HL-60 (cell line): Measurements from ENCODE around the gene TMEM37.

Experiments used
- DNase-seq, 2 experiments: peaks; one replicate each; pipeline ENCODE4 v3.0.0-alpha.2; 2010 to 2020; ENCODE audit warnings: low read depth in 1 of 2, low spot score in 1 of 2
- H3K27ac ChIP-seq: fragments of 250-450 bp; sonication (Bioruptor Pico); replicated peaks from 2 replicates; pipeline ENCODE4 v1.5.1; 2020; ENCODE audit warnings: mild to moderate bottlenecking, moderate library complexity
- H3K27me3 ChIP-seq: fragments of 250-450 bp; sonication (Bioruptor Pico); 2 replicates; pipeline ENCODE4 v1.5.1; 2021; ENCODE audit warnings: mild to moderate bottlenecking, moderate library complexity; ENCODE audit not compliant: insufficient read depth, poor library complexity, severe bottlenecking
- H3K4me3 ChIP-seq: replicated peaks from 2 replicates; pipeline ENCODE4 v1.5.1; 2011; ENCODE audit warnings: mild to moderate bottlenecking, control low read depth, low read length; ENCODE audit not compliant: insufficient read depth
- CTCF ChIP-seq: IDR thresholded peaks from one replicate; pipeline ENCODE4 v1.5.1; 2011; ENCODE audit warnings: low read length, control low read depth, inconsistent platforms; ENCODE audit not compliant: insufficient read depth
- GABPA ChIP-seq: IDR thresholded peaks from 2 replicates; pipeline ENCODE4 v1.6.1; 2012; ENCODE audit warnings: low read depth
- POLR2AphosphoS5 ChIP-seq: IDR thresholded peaks from 2 replicates; pipeline ENCODE4 v1.6.1; 2012; ENCODE audit warnings: low read depth
- REST ChIP-seq: IDR thresholded peaks from 2 replicates; pipeline ENCODE4 v1.6.1; 2012; ENCODE audit warnings: low read depth; ENCODE audit not compliant: insufficient replicate concordance
- SPI1 ChIP-seq: IDR thresholded peaks from 2 replicates; pipeline ENCODE4 v1.6.1; 2012; ENCODE audit warnings: low read depth, mild to moderate bottlenecking, borderline replicate concordance

TMEM37 gene

GRCh38 chr2:119474371-119475224 lies 42.9 kb downstream of the TMEM37 start:
- H3K27ac ChIP-seq = no peak overlapping the region
- no peak for DNase-seq
- no peak overlapping the region for H3K4me3 ChIP-seq
- TF ChIP-seq SPI1 (no peak), CTCF (no peak), GABPA (no peak), POLR2AphosphoS5 (no peak), REST (no peak)
- H3K27me3 ChIP-seq = no peaks in the 10 kb centered on the region

- Histone ChIP-seq H3K27me3 (no peaks in the 10 kb centered on the region), H3K27ac (no peak overlapping the region), H3K4me3 (no peak overlapping the region)
- no peak for TF ChIP-seq REST
- no peak for DNase-seq
These were observed 43.7 kb downstream of the TMEM37 start for GRCh38 chr2:119475225-119475856.

- TF ChIP-seq POLR2AphosphoS5 (no peak), SPI1 (no peak), GABPA (no peak), REST (no peak), CTCF (no peak)
- Histone ChIP-seq H3K27me3 (no peaks in the 10 kb centered on the region), H3K4me3 (no peak overlapping the region), H3K27ac (no peak overlapping the region)
- DNase-seq = no peak
These were observed 44.2 kb downstream of the TMEM37 start for GRCh38 chr2:119475857-119476244.
